ENCODE results near the gene NHERF1.

NHERF1 gene

GRCh38 chr17:74804683-74805082 lies 56.3 kb downstream of the NHERF1 start:
- Histone ChIP-seq H3K4me1 (ENCODE audit: control insufficient read depth, insufficient read depth, low read length, poor library complexity, severe bottlenecking) (no peaks in the 10 kb centered on the region), H3K9me3 (ENCODE audit: control insufficient read depth, low read length) (no peaks in the 10 kb centered on the region), H3K4me3 (ENCODE audit: insufficient read depth, low read depth, low read length, poor library complexity, severe bottlenecking) (no peak overlapping the region), H3K27me3 (replicated peaks; ENCODE audit: control insufficient read depth, insufficient read depth, low read length, poor library complexity, severe bottlenecking) (no peaks in the 10 kb centered on the region), H3K36me3 (ENCODE audit: control insufficient read depth, insufficient read depth, low read length) (peaks cover 35% of the 10 kb centered on the region), H3K27ac (ENCODE audit: insufficient read depth, low read length, poor library complexity, severe bottlenecking) (no peak overlapping the region)
- no peak for DNase-seq

GRCh38 chr17:74805591-74805991 lies 57.2 kb downstream of the NHERF1 start:
- no peaks in the 10 kb centered on the region for H3K27me3 ChIP-seq (replicated peaks; ENCODE audit: control insufficient read depth, insufficient read depth, low read length, poor library complexity, severe bottlenecking)
- H3K36me3 ChIP-seq (ENCODE audit: control insufficient read depth, insufficient read depth, low read length), result peaks cover 29% of the 10 kb centered on the region
- H3K4me1 ChIP-seq (ENCODE audit: control insufficient read depth, insufficient read depth, low read length, poor library complexity, severe bottlenecking), result no peaks in the 10 kb centered on the region

GRCh38 chr17:74806334-74806733 lies 57.9 kb downstream of the NHERF1 start:
- DNase-seq, result no peak
- no peak overlapping the region for H3K4me3 ChIP-seq (ENCODE audit: insufficient read depth, low read depth, low read length, poor library complexity, severe bottlenecking)
- no peaks in the 10 kb centered on the region for H3K27me3 ChIP-seq (replicated peaks; ENCODE audit: control insufficient read depth, insufficient read depth, low read length, poor library complexity, severe bottlenecking)
- no peaks in the 10 kb centered on the region for H3K4me1 ChIP-seq (ENCODE audit: control insufficient read depth, insufficient read depth, low read length, poor library complexity, severe bottlenecking)
- no peaks in the 10 kb centered on the region for H3K9me3 ChIP-seq (ENCODE audit: control insufficient read depth, low read length)
- peaks cover 22% of the 10 kb centered on the region for H3K36me3 ChIP-seq (ENCODE audit: control insufficient read depth, insufficient read depth, low read length)
- H3K27ac ChIP-seq (ENCODE audit: insufficient read depth, low read length, poor library complexity, severe bottlenecking), result no peak overlapping the region

More at GRCh38 chr17:74805591-74805991, 57.2 kb downstream of the NHERF1 start:
- DNase-seq, result no peak
- H3K27ac ChIP-seq (ENCODE audit: insufficient read depth, low read length, poor library complexity, severe bottlenecking), result no peak overlapping the region
- H3K4me3 ChIP-seq (ENCODE audit: insufficient read depth, low read depth, low read length, poor library complexity, severe bottlenecking), result no peak overlapping the region
- no peaks in the 10 kb centered on the region for H3K9me3 ChIP-seq (ENCODE audit: control insufficient read depth, low read length)

GRCh38 chr17:74807441-74807840 lies 59.0 kb downstream of the NHERF1 start:
- no peak overlapping the region for H3K27ac ChIP-seq (ENCODE audit: insufficient read depth, low read length, poor library complexity, severe bottlenecking)
- no peak overlapping the region for H3K4me3 ChIP-seq (ENCODE audit: insufficient read depth, low read depth, low read length, poor library complexity, severe bottlenecking)
- DNase-seq, result no peak
- no peaks in the 10 kb centered on the region for H3K9me3 ChIP-seq (ENCODE audit: control insufficient read depth, low read length)
- no peaks in the 10 kb centered on the region for H3K4me1 ChIP-seq (ENCODE audit: control insufficient read depth, insufficient read depth, low read length, poor library complexity, severe bottlenecking)
- peaks cover 21% of the 10 kb centered on the region for H3K36me3 ChIP-seq (ENCODE audit: control insufficient read depth, insufficient read depth, low read length)
- no peaks in the 10 kb centered on the region for H3K27me3 ChIP-seq (replicated peaks; ENCODE audit: control insufficient read depth, insufficient read depth, low read length, poor library complexity, severe bottlenecking)

GRCh38 chr17:74807925-74808324 lies 59.5 kb downstream of the NHERF1 start:
- DNase-seq, result no peak
- Histone ChIP-seq H3K27ac (ENCODE audit: insufficient read depth, low read length, poor library complexity, severe bottlenecking) (no peak overlapping the region), H3K27me3 (replicated peaks; ENCODE audit: control insufficient read depth, insufficient read depth, low read length, poor library complexity, severe bottlenecking) (no peaks in the 10 kb centered on the region), H3K9me3 (ENCODE audit: control insufficient read depth, low read length) (no peaks in the 10 kb centered on the region), H3K4me1 (ENCODE audit: control insufficient read depth, insufficient read depth, low read length, poor library complexity, severe bottlenecking) (no peaks in the 10 kb centered on the region), H3K36me3 (ENCODE audit: control insufficient read depth, insufficient read depth, low read length) (peaks cover 22% of the 10 kb centered on the region), H3K4me3 (ENCODE audit: insufficient read depth, low read depth, low read length, poor library complexity, severe bottlenecking) (no peak overlapping the region)

GRCh38 chr17:74808714-74809430 lies 60.4 kb downstream of the NHERF1 start:
- H3K4me1 ChIP-seq (ENCODE audit: control insufficient read depth, insufficient read depth, low read length, poor library complexity, severe bottlenecking), result no peaks in the 10 kb centered on the region
- H3K27ac ChIP-seq (ENCODE audit: insufficient read depth, low read length, poor library complexity, severe bottlenecking), result no peak overlapping the region
- no peak for DNase-seq
- H3K4me3 ChIP-seq (ENCODE audit: insufficient read depth, low read depth, low read length, poor library complexity, severe bottlenecking), result no peak overlapping the region
- no peaks in the 10 kb centered on the region for H3K27me3 ChIP-seq (replicated peaks; ENCODE audit: control insufficient read depth, insufficient read depth, low read length, poor library complexity, severe bottlenecking)
- peaks cover 21% of the 10 kb centered on the region for H3K36me3 ChIP-seq (ENCODE audit: control insufficient read depth, insufficient read depth, low read length)
- no peaks in the 10 kb centered on the region for H3K9me3 ChIP-seq (ENCODE audit: control insufficient read depth, low read length)

- no peak overlapping the region for H3K27ac ChIP-seq (ENCODE audit: insufficient read depth, low read length, poor library complexity, severe bottlenecking)
- H3K4me3 ChIP-seq (ENCODE audit: insufficient read depth, low read depth, low read length, poor library complexity, severe bottlenecking), result no peak overlapping the region
- no peaks in the 10 kb centered on the region for H3K4me1 ChIP-seq (ENCODE audit: control insufficient read depth, insufficient read depth, low read length, poor library complexity, severe bottlenecking)
- no peaks in the 10 kb centered on the region for H3K9me3 ChIP-seq (ENCODE audit: control insufficient read depth, low read length)
- DNase-seq, result no peak
- H3K36me3 ChIP-seq (ENCODE audit: control insufficient read depth, insufficient read depth, low read length), result peaks cover 11% of the 10 kb centered on the region
- no peaks in the 10 kb centered on the region for H3K27me3 ChIP-seq (replicated peaks; ENCODE audit: control insufficient read depth, insufficient read depth, low read length, poor library complexity, severe bottlenecking)
Observed at GRCh38 chr17:74810699-74811485, 62.5 kb downstream of the NHERF1 start.

GRCh38 chr17:74812109-74813009 lies 63.9 kb downstream of the NHERF1 start:
- Histone ChIP-seq H3K4me1 (ENCODE audit: control insufficient read depth, insufficient read depth, low read length, poor library complexity, severe bottlenecking) (no peaks in the 10 kb centered on the region), H3K27me3 (replicated peaks; ENCODE audit: control insufficient read depth, insufficient read depth, low read length, poor library complexity, severe bottlenecking) (no peaks in the 10 kb centered on the region), H3K27ac (ENCODE audit: insufficient read depth, low read length, poor library complexity, severe bottlenecking) (no peak overlapping the region), H3K9me3 (ENCODE audit: control insufficient read depth, low read length) (no peaks in the 10 kb centered on the region), H3K36me3 (ENCODE audit: control insufficient read depth, insufficient read depth, low read length) (peaks cover 11% of the 10 kb centered on the region), H3K4me3 (ENCODE audit: insufficient read depth, low read depth, low read length, poor library complexity, severe bottlenecking) (no peak overlapping the region)
- DNase-seq, result no peak

GRCh38 chr17:74814453-74814852 lies 66.0 kb downstream of the NHERF1 start:
- Histone ChIP-seq H3K27ac (ENCODE audit: insufficient read depth, low read length, poor library complexity, severe bottlenecking) (no peak overlapping the region), H3K9me3 (ENCODE audit: control insufficient read depth, low read length) (no peaks in the 10 kb centered on the region), H3K36me3 (ENCODE audit: control insufficient read depth, insufficient read depth, low read length) (peaks cover 23% of the 10 kb centered on the region), H3K27me3 (replicated peaks; ENCODE audit: control insufficient read depth, insufficient read depth, low read length, poor library complexity, severe bottlenecking) (no peaks in the 10 kb centered on the region), H3K4me3 (ENCODE audit: insufficient read depth, low read depth, low read length, poor library complexity, severe bottlenecking) (no peak overlapping the region), H3K4me1 (ENCODE audit: control insufficient read depth, insufficient read depth, low read length, poor library complexity, severe bottlenecking) (no peaks in the 10 kb centered on the region)
- no peak for DNase-seq
